Activated gamma-delta T cell (primary cell): Measurements from ENCODE around the gene PNKP.

Experiments used
- DNase-seq: peaks from one replicate; lab custom pipeline; 2025; lab: John Stamatoyannopoulos, UW

Gene PNKP

GRCh38 chr19:49876422-49877019, 9.1 kb upstream of the PNKP start:
- peak; percentile 92 for DNase-seq

DNA sequence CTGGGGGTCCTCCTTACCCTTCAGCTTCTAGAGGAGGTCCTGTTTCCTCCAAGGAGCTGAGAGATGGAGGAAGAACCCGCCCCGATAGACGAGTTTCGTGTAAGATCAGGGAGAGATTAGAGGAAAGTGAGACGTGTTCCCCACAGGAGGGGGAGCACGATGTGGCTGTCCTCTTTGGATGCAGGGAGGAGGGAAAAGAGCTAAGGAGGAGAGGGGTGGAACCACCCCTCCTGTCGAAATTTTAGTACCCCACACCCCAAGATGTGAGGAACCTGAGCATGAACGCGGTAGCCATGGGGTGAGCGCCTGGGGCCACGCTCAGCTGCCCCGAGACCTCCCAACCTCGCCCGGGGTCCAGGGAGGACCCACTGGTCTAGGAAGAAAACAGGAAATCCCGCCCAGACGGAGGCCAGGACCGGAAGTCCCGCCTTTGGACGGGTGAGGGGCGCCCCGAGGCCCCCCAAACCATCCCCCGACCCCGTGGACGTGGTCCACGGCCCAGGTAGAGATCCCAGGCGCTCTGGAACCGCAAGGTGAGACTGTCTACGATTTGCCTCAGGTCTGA, 8.6 kb upstream of the PNKP start:
- no peak for DNase-seq

GRCh38 chr19:49875177-49875576, 7.8 kb upstream of the PNKP start:
- no peak for DNase-seq

DNA sequence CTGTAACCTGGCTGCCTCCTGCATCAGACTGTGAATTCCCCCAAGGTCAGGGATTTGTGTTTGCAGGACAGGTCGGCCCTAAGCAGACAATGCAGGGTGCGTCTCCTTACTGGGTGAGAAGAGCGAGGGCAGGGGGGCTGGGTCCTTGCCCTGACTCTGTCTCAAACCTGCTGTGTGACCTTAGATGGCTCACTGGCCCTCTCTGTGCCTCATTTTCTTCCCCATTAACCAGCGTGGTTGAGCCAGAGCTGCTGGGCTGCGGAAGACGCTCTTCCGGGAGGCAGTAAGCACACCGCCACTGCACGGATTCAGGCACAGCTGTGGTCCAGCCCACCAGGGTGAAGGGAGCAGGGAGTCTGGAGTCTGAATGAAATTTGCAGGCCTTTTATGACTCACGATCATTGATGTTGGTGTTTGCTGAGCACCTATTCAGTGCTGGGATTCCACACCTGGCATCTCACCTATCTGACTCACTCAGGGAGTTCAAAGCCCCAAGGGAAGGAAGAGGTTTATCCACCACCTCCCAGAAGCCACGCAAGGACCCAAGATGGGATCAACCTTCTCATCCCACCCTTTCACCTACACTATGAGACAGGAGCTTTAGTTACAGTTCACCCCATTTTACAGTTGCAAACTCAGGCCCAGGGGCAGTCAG, 7.3 kb upstream of the PNKP start:
- no peak for DNase-seq

GRCh38 chr19:49873834-49874233, 6.5 kb upstream of the PNKP start:
- DNase-seq = no peak

- no peak for DNase-seq
Observed at GRCh38 chr19:49873129-49873521, 5.7 kb upstream of the PNKP start.

GRCh38 chr19:49872245-49873128, 5.1 kb upstream of the PNKP start:
- DNase-seq = no peak

- DNase-seq = no peak
Observed at GRCh38 chr19:49871349-49871985, 4.1 kb upstream of the PNKP start.

GRCh38 chr19:49870309-49870901, 3.0 kb upstream of the PNKP start:
- no peak for DNase-seq

- DNase-seq = peak; percentile 75
Observed at GRCh38 chr19:49869484-49870308, 2.3 kb upstream of the PNKP start.

- DNase-seq = no peak
Observed at GRCh38 chr19:49869009-49869483, 1.7 kb upstream of the PNKP start.

DNA sequence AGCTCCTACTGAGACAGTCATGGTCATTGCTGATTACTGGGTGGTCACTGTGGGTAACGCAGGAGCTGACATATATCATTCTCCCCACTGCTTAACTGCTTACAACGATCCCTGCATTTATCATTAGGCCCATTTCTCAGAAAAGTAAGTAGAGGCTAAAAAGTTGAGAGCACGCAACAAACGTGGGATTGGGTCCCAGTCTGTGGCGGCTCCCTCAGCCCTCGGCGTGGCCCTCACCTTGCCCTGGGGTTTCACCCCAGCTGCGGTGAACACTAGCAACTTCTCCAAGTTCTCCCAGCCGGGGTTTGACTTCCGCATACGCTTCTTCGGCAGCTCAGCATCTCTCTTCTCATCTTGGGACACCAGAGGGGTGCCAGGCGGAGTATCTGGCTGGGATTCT, 2.5 kb downstream of the PNKP start:
- DNase-seq = no peak

GRCh38 chr19:49863935-49864320, 3.4 kb downstream of the PNKP start:
- no peak for DNase-seq

GRCh38 chr19:49863254-49863934, 4.0 kb downstream of the PNKP start:
- no peak for DNase-seq

DNA sequence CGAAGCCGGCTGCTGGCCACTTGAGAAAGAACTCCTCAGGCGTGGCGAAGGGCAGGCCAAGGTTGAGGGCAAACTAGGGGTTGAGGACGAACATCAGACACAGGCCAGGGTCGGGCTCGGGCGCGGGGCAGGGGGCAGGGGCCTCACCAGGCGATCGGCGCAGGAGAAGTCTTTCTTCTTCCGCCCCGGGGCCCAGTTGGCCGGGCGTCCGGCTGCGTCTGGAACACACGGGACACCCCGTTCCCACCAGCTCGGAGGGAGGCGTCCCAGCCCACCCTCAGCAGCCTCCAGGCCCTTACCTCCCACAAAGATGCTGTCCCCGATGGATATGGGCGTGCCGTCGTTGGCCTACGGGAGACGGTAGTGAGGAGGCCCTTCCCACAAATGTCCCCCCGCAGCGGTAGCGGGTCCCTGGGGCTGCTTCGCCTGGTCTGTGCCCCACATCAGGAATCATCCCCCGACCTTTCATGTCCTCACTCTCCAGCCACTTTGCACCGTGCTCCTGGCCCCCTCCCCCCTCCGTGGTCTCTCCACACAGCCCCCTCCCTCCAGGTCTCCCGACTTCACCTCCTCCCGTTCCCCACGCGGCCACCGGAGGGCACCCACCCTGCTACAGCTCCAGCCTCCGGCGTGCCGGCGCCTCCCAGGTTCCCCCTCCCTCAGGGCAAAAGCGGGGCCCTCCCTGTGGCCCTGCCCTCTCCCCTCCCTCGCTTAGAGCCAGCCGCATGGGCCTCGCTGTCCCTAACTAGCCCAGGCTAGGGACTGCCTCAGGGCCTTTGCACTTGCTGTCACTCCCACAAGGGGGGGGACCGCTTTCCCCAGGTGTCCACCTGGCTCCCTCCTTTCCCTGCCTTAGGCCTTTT, 4.8 kb downstream of the PNKP start:
- no peak for DNase-seq

GRCh38 chr19:49861541-49862378, 5.6 kb downstream of the PNKP start:
- DNase-seq = no peak

DNA sequence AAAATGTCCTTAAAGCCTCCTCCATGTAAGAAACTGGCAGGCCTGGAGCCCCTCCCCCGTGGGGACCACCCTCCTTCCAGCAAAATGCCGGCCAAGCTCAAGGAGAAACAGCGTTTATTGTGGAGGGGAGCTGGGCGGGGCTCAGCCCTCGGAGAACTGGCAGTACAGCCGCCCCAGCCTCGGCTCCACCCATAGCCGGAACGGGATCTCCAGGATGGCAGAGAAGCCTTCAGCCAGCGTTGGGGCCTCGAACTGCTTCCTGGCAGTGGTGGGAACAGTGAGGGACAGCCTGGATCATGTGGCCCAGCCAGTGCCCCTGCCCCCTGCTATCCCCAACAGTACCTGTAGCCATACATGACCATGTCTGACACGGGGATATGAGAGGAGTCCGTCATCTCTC, 6.3 kb downstream of the PNKP start:
- no peak for DNase-seq
